Mesodermal cell (in vitro differentiated cells): Measurements from ENCODE around the gene C14orf132.
"Not testable (repeated sequence)": the region's sequence is repeated elsewhere in the genome, so short reads cannot be mapped to it uniquely, and the experiment has no call there.

Source experiments
- H3K27ac ChIP-seq: 2 replicates; pipeline ENCODE4 v1.7.0; 2013; ENCODE audit warnings: mild to moderate bottlenecking, low read depth, low read length, moderate library complexity; ENCODE audit not compliant: severe bottlenecking
- H3K36me3 ChIP-seq: 2 replicates; pipeline ENCODE4 v1.7.1; 2013; ENCODE audit warnings: mild to moderate bottlenecking, low read length, moderate library complexity; ENCODE audit not compliant: control insufficient read depth, insufficient read depth
- H3K4me1 ChIP-seq: one replicate; pipeline ENCODE4 v1.7.1; 2013; ENCODE audit warnings: mild to moderate bottlenecking, low read length; ENCODE audit not compliant: insufficient read depth, control insufficient read depth, poor library complexity, severe bottlenecking
- H3K4me3 ChIP-seq: 2 replicates; pipeline ENCODE4 v1.7.0; 2013; ENCODE audit warnings: low read length, control low read depth, mild to moderate bottlenecking; ENCODE audit not compliant: insufficient read depth, poor library complexity, severe bottlenecking; ENCODE audit errors: extremely low read depth
- H3K9me3 ChIP-seq: 2 replicates; pipeline ENCODE4 v1.7.1; 2013; ENCODE audit warnings: mild to moderate bottlenecking, low read length, moderate library complexity; ENCODE audit not compliant: control insufficient read depth
- WGBS, 2 experiments: methylation state at CpG; one replicate each; pipeline ENCODE4 v1.1.5; 2013; ENCODE audit warnings: missing lambda C conversion rate in 2 of 2; ENCODE audit not compliant: insufficient coverage in 2 of 2; 5-methylcytosine and 5-hydroxymethylcytosine counted together

Gene C14orf132

GRCh38 chr14:96073260-96074039 is 34.3 kb downstream of the C14orf132 start:
- H3K27ac ChIP-seq, H3K4me1 ChIP-seq, H3K9me3 ChIP-seq, H3K4me3 ChIP-seq, H3K36me3 ChIP-seq: not testable (repeated sequence)
- WGBS, 2 experiments: 88 to 100% methylated on average over 1 of the region's 4 CpGs

DNA sequence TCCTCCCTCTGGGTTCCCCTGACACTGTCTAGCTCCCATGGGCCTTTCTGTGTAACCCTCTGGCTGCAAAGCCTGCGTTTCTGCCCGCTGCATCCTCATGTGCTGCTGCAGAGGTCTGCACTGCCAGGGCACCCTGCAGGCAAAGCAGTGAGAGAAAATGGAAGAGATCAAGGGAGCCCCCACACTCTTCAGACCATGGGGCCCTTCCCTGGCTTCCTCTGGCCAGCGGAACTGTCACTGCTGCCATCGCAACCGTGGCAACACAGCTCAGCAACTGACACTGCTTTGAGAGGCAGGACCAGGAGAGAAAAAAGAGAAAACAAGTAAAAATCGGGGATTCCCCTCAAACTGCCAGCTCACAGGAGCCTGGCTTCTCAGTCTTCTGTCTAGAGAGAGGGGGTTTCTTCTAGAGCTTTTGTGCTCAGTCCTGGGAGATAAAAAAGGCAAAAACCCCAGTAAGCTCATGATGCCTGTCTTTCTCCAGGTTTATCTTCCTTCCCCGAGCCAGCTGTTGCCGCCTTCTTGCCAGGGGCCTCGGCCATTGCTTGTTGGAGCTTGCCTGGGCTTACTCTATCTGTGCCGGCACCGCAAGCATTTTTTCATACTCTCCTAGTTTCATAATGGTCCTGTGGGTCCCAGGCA is 38.9 kb downstream of the C14orf132 start:
- Histone ChIP-seq H3K4me3 (no peak overlapping the region), H3K36me3 (no peaks in the 10 kb centered on the region), H3K4me1 (no peaks in the 10 kb centered on the region), H3K27ac (no peak overlapping the region), H3K9me3 (peaks cover 7% of the 10 kb centered on the region)
- WGBS, 2 experiments: 86 to 87% methylated on average over 8 to 9 of the region's 11 CpGs

- H3K9me3 ChIP-seq: peaks cover 7% of the 10 kb centered on the region
- H3K36me3 ChIP-seq: no peaks in the 10 kb centered on the region
- no peaks in the 10 kb centered on the region for H3K4me1 ChIP-seq
- no peak overlapping the region for H3K27ac ChIP-seq
- no peak overlapping the region for H3K4me3 ChIP-seq
- WGBS, 2 experiments: 89 to 92% methylated on average over 3 to 6 of the region's 6 CpGs
Measured at GRCh38 chr14:96078625-96079016, 39.5 kb downstream of the C14orf132 start.

DNA sequence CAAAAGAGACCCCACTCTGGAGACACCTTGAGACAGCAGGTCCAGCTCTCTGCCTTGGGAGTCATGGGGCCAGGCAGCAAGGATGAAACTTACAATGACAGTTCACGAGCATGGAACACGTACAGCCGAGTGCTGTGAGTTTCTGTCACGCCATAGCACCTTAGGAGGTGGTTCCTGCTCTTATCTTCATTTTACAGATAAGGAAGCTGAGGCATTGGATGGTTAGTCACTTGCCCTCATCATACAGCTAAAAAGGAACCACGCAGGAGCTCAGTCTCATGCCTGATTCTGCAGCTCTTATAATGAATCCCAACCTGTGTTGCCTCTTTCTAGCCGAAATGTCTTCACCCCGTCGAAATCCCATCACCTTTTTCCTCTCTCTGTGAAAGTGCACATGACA is 39.9 kb downstream of the C14orf132 start:
- 82 to 94% methylated on average over 7 to 8 of the region's 8 CpGs for WGBS, 2 experiments

DNA sequence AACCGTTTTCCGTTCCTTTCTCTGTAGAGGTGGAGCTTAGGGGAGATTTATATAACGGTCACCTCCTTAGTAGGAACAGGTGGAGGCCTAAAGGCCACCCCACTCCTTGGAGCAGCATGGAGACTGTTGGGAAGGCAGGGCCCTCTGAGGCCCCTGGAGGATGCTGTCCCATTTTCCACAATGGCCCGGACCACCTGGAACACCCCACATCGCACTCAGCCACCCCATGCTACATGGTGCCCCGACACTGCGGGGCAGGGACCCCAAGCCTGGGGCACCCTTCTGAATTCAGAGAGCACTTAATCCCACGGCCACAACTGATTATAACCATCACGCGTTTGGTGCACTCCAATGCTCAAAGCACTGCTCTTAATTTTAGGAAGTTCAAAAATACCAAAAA is 41.4 kb downstream of the C14orf132 start:
- no peak overlapping the region for H3K27ac ChIP-seq
- 78 to 84% methylated on average over 6 to 8 of the region's 10 CpGs for WGBS, 2 experiments
- no peaks in the 10 kb centered on the region for H3K36me3 ChIP-seq
- peaks cover 7% of the 10 kb centered on the region for H3K9me3 ChIP-seq
- H3K4me3 ChIP-seq: no peak overlapping the region
- peaks cover 2% of the 10 kb centered on the region for H3K4me1 ChIP-seq

More for the DNA sequence above, 39.9 kb downstream of the C14orf132 start:
- Histone ChIP-seq H3K9me3 (peaks cover 7% of the 10 kb centered on the region), H3K4me3 (no peak overlapping the region), H3K27ac (no peak overlapping the region), H3K4me1 (no peaks in the 10 kb centered on the region), H3K36me3 (no peaks in the 10 kb centered on the region)

- H3K4me1 ChIP-seq: peaks cover 9% of the 10 kb centered on the region
Measured at GRCh38 chr14:96081224-96081623, 42.1 kb downstream of the C14orf132 start.

DNA sequence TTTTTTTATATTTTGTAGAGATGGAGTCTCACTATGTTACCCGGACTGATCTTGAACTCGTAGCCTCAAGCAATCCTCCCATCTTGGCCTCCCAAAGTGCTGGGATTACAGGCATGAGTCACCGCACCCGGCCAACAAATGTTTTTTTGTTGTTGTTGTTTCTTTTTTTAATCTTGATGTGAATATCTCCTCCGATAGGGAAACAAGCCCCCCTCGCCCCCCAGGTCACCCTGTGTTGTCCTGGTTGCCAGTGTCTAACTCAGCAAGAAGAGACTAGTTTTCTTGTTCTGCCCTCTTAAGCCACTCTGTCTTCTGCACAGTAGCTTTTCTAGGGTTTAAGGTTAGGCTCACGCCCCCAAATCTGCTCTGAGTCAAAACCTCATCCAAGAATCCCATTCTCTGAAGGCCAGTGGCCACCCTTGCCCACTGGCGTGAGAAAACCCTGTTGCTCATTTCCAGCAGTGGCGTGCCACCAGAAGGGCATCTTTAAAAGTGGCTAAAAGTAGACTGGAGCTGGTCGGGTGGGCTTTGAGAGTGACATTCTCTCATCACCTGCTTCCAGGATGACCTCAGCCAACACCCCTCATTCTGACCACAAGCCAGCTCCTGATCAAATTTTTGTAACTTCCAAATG is 42.7 kb downstream of the C14orf132 start:
- WGBS, 2 experiments: 90 to 98% methylated on average over 5 to 7 of the region's 10 CpGs
- Histone ChIP-seq H3K4me3 (no peak overlapping the region), H3K27ac (no peak overlapping the region), H3K4me1 (peaks cover 15% of the 10 kb centered on the region), H3K36me3 (peaks cover 5% of the 10 kb centered on the region), H3K9me3 (peaks cover 7% of the 10 kb centered on the region)

More at GRCh38 chr14:96081224-96081623, 42.1 kb downstream of the C14orf132 start:
- 90 to 95% methylated on average over 3 to 5 of the region's 6 CpGs for WGBS, 2 experiments
- H3K4me3 ChIP-seq: no peak overlapping the region
- no peak overlapping the region for H3K27ac ChIP-seq
- H3K36me3 ChIP-seq: no peaks in the 10 kb centered on the region
- H3K9me3 ChIP-seq: peaks cover 7% of the 10 kb centered on the region

DNA sequence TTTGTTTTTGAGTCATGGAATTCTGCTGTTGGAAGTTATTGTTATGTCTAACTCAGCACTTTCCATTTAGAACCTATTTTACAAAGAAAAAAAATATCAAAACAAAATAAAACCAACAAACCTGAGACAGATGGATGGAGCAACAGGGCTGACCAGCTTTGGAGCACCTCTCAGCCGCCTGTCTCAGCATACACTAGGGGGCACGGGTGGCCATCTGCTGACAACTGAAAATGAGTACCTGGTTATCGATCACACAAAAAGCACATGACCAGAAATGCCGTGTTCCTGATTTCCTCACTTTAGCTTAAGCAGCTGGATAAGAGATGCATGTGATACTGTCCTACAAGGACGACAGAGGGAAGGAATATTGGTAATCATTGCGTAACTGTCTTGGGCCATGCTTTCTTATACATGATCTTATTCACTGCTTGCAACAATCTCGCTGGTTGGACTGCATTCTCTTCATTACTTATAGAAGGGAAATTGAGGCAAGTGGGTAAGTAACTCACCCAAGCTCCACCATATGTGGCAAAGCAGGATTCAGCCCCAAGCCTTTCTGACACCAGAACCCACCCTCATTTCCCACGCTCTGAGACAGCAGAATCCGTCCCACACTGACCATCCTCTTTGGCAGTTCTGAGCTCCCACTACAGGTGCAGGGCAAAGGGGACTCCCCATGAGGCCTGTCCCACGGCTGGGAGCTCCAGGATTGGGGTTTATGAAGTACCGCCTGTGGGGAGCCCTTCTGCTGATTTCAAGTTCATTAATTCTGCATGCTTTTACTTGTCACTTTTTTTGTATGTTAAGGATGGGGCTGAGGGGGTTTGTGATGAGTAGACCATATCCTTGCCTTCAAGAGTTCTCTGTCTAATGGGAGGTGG is 43.5 kb downstream of the C14orf132 start:
- WGBS, 2 experiments: 92 to 96% methylated on average over 10 of the region's 11 CpGs
- H3K4me3 ChIP-seq: no peak overlapping the region
- H3K4me1 ChIP-seq: peaks cover 16% of the 10 kb centered on the region
- peaks cover 13% of the 10 kb centered on the region for H3K36me3 ChIP-seq
- no peak overlapping the region for H3K27ac ChIP-seq
- peaks cover 7% of the 10 kb centered on the region for H3K9me3 ChIP-seq

GRCh38 chr14:96083667-96084320 is 44.6 kb downstream of the C14orf132 start:
- WGBS, 2 experiments: 87 to 95% methylated on average over 7 to 8 of the region's 10 CpGs
- no peak overlapping the region for H3K4me3 ChIP-seq
- H3K4me1 ChIP-seq: peaks cover 16% of the 10 kb centered on the region
- H3K36me3 ChIP-seq: peaks cover 23% of the 10 kb centered on the region
- H3K9me3 ChIP-seq: peaks cover 7% of the 10 kb centered on the region
- no peak overlapping the region for H3K27ac ChIP-seq

DNA sequence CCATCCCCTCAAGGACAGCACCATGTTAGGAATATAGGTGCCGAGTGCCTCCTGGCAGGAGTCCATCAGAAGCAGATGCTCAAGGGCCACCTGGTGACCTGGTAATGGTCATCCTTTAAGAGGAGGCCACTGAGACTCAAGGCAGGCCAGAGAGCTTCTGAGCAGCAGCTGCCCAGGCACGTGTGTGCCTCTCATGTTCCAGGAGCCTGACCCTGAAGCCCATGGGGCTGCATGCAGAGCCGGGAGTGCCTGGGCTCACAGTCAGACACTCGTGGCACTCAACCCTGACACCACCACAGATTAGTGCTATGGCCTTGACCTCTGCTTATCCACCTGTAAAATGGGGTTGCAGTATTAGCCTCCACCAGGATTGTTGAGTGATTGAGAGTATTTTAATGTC is 45.6 kb downstream of the C14orf132 start:
- Histone ChIP-seq H3K4me1 (peaks cover 16% of the 10 kb centered on the region), H3K4me3 (no peak overlapping the region), H3K9me3 (peaks cover 7% of the 10 kb centered on the region), H3K36me3 (peaks cover 29% of the 10 kb centered on the region), H3K27ac (no peak overlapping the region)
- 84 to 86% methylated on average over 3 of the region's 4 CpGs for WGBS, 2 experiments
